A673 (cell line): ENCODE measurements around the gene ST3GAL4. TPM values are rescaled to one million over a fixed set of nuclear protein-coding genes. Genes with fewer than 3 reads are reported as not detected.
"Not testable (repeated sequence)": the region's sequence is repeated elsewhere in the genome, so short reads cannot be mapped to it uniquely, and the experiment has no call there.

Experiments
- BruUV-seq: library from RNA; stranded (reverse); fragments of 400-500 nt; replicated peaks from 2 replicates; lab custom pipeline; 2021; lab: Mats Ljungman, UMichigan
- CTCF ChIA-PET: fragments of 300-600 bp; sonication (Branson Sonifier 250); formaldehyde crosslinking; loops from one replicate; lab custom pipeline; 2022; ENCODE audit warnings: antibody characterized with exemption; lab: Charles Lee
- POLR2A ChIA-PET: fragments of 300-600 bp; sonication (Branson Sonifier 250); formaldehyde crosslinking; loops from one replicate; lab custom pipeline; 2022; ENCODE audit warnings: antibody characterized with exemption; ENCODE audit not compliant: low non-redundant PET; lab: Charles Lee
- DNase-seq: peaks from one replicate; pipeline ENCODE4 v3.0.0-alpha.2; 2015; ENCODE audit warnings: low spot score
- H3K27ac ChIP-seq: fragments of 200-600 bp; sonication (generic); 2 replicates; pipeline ENCODE4 v1.5.1; 2016; ENCODE audit warnings: mixed run types, low read depth, mild to moderate bottlenecking, mixed read lengths, antibody characterized with exemption, low read length; ENCODE audit not compliant: poor library complexity, severe bottlenecking
- H3K27me3 ChIP-seq: fragments of 200-600 bp; sonication (generic); replicated peaks from 2 replicates; pipeline ENCODE4 v1.6.1; 2017; ENCODE audit warnings: mixed run types, low read depth, mild to moderate bottlenecking, mixed read lengths, antibody characterized with exemption, low read length; ENCODE audit not compliant: insufficient read depth, poor library complexity
- H3K36me3 ChIP-seq: fragments of 200-600 bp; sonication (generic); 2 replicates; pipeline ENCODE4 v1.6.1; 2016; ENCODE audit warnings: mixed run types, mild to moderate bottlenecking, mixed read lengths, antibody characterized with exemption, low read length; ENCODE audit not compliant: insufficient read depth, poor library complexity, severe bottlenecking
- H3K4me1 ChIP-seq: fragments of 200-600 bp; sonication (generic); 2 replicates; pipeline ENCODE4 v1.6.1; 2017; ENCODE audit warnings: mixed run types, mild to moderate bottlenecking, mixed read lengths, antibody characterized with exemption, low read length; ENCODE audit not compliant: insufficient read depth, poor library complexity, severe bottlenecking
- H3K4me3 ChIP-seq: fragments of 200-600 bp; sonication (generic); 2 replicates; pipeline ENCODE4 v1.5.1; 2016; ENCODE audit warnings: low read depth, mixed run types, mild to moderate bottlenecking, mixed read lengths, low read length; ENCODE audit not compliant: poor library complexity, severe bottlenecking
- H3K9me3 ChIP-seq: fragments of 200-600 bp; sonication (generic); 2 replicates; pipeline ENCODE4 v1.6.1; 2016; ENCODE audit warnings: mixed run types, low read depth, mild to moderate bottlenecking, mixed read lengths, antibody characterized with exemption, low read length; ENCODE audit not compliant: poor library complexity, severe bottlenecking
- CTCF ChIP-seq: fragments of 300-800, 200-600 bp; sonication (generic); conservative IDR thresholded peaks from 2 replicates; pipeline ENCODE4 v1.5.1; 2017; ENCODE audit warnings: low read depth, mild to moderate bottlenecking, antibody characterized with exemption, low read length, moderate library complexity, mixed read lengths
- EZH2 ChIP-seq: fragments of 200-600 bp; sonication (generic); IDR thresholded peaks from 2 replicates; pipeline ENCODE4 v1.6.1; 2017; ENCODE audit warnings: borderline replicate concordance, low read depth, mild to moderate bottlenecking, mixed read lengths, antibody characterized with exemption, low read length; ENCODE audit not compliant: poor library complexity, severe bottlenecking
- intact Hi-C: fragments of 100-400 bp; cut with micrococcal nuclease; formaldehyde crosslinking; loops from one replicate; pipeline ENCODE4 v1.10.0; 2022; ENCODE audit not compliant: unreplicated experiment
- total RNA-seq: library from RNA; stranded (reverse); gene quantifications from 2 replicates; pipeline ENCODE4 v1.2.3, GENCODE V29; 2021

Gene ST3GAL4
- total RNA-seq, 1 experiment from 2014 or later = 29.9 TPM

- H3K36me3 ChIP-seq = no peaks in the 10 kb centered on the region
- H3K4me3 ChIP-seq = no peak overlapping the region
- no peaks in the 10 kb centered on the region for H3K9me3 ChIP-seq
- intact Hi-C loops = no loop called here
- no peaks in the 10 kb centered on the region for H3K27me3 ChIP-seq
- H3K4me1 ChIP-seq = no peaks in the 10 kb centered on the region
- no peak for DNase-seq
- CTCF ChIA-PET = no interaction called here
- TF ChIP-seq EZH2 (no peak), CTCF (no peak)
- BruUV-seq = no TSS peak
- POLR2A ChIA-PET = no interaction called here
- no peak overlapping the region for H3K27ac ChIP-seq
Observed at GRCh38 chr11:126394036-126394435, 38.5 kb downstream of the ST3GAL4 start.

GRCh38 chr11:126394634-126395072 lies 39.2 kb downstream of the ST3GAL4 start:
- H3K27me3 ChIP-seq, H3K36me3 ChIP-seq, BruUV-seq, POLR2A ChIA-PET, CTCF ChIA-PET, H3K4me1 ChIP-seq, H3K27ac ChIP-seq, H3K4me3 ChIP-seq, intact Hi-C loops, DNase-seq, H3K9me3 ChIP-seq: not testable (repeated sequence)

- CTCF ChIA-PET, DNase-seq, BruUV-seq, H3K27ac ChIP-seq, H3K4me3 ChIP-seq, intact Hi-C loops, POLR2A ChIA-PET, H3K4me1 ChIP-seq, H3K9me3 ChIP-seq, H3K36me3 ChIP-seq, H3K27me3 ChIP-seq: not testable (repeated sequence)
Observed at GRCh38 chr11:126395784-126396183, 40.3 kb downstream of the ST3GAL4 start.

- intact Hi-C loops = not testable (repeated sequence)
Observed at GRCh38 chr11:126396266-126396665, 40.8 kb downstream of the ST3GAL4 start.

GRCh38 chr11:126396965-126397364 lies 41.5 kb downstream of the ST3GAL4 start:
- intact Hi-C loops = no loop called here
- POLR2A ChIA-PET = no interaction called here
- no TSS peak for BruUV-seq

More at GRCh38 chr11:126396266-126396665, 40.8 kb downstream of the ST3GAL4 start:
- H3K4me1 ChIP-seq, H3K9me3 ChIP-seq, H3K36me3 ChIP-seq, BruUV-seq, H3K27ac ChIP-seq, POLR2A ChIA-PET, H3K27me3 ChIP-seq, CTCF ChIA-PET, H3K4me3 ChIP-seq, DNase-seq: not testable (repeated sequence)

More at GRCh38 chr11:126396965-126397364, 41.5 kb downstream of the ST3GAL4 start:
- H3K36me3 ChIP-seq = no peaks in the 10 kb centered on the region
- CTCF ChIA-PET = no interaction called here
- no peaks in the 10 kb centered on the region for H3K27me3 ChIP-seq
- H3K27ac ChIP-seq = no peak overlapping the region
- DNase-seq = no peak
- no peak overlapping the region for H3K4me3 ChIP-seq
- H3K9me3 ChIP-seq = no peaks in the 10 kb centered on the region
- TF ChIP-seq EZH2 (no peak), CTCF (no peak)
- no peaks in the 10 kb centered on the region for H3K4me1 ChIP-seq
